ENCODE data around the gene RABEP2.

DNA sequence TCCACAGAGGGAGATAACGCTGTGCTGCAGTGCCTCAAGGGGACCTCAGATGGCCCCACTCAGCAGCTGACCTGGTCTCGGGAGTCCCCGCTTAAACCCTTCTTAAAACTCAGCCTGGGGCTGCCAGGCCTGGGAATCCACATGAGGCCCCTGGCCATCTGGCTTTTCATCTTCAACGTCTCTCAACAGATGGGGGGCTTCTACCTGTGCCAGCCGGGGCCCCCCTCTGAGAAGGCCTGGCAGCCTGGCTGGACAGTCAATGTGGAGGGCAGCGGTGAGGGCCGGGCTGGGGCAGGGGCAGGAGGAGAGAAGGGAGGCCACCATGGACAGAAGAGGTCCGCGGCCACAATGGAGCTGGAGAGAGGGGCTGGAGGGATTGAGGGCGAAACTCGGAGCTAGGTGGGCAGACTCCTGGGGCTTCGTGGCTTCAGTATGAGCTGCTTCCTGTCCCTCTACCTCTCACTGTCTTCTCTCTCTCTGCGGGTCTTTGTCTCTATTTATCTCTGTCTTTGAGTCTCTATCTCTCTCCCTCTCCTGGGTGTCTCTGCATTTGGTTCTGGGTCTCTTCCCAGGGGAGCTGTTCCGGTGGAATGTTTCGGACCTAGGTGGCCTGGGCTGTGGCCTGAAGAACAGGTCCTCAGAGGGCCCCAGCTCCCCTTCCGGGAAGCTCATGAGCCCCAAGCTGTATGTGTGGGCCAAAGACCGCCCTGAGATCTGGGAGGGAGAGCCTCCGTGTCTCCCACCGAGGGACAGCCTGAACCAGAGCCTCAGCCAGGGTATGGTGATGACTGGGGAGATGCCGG is 7.5 kb upstream of the RABEP2 start:
- TF ChIP-seq, protein P1, sequence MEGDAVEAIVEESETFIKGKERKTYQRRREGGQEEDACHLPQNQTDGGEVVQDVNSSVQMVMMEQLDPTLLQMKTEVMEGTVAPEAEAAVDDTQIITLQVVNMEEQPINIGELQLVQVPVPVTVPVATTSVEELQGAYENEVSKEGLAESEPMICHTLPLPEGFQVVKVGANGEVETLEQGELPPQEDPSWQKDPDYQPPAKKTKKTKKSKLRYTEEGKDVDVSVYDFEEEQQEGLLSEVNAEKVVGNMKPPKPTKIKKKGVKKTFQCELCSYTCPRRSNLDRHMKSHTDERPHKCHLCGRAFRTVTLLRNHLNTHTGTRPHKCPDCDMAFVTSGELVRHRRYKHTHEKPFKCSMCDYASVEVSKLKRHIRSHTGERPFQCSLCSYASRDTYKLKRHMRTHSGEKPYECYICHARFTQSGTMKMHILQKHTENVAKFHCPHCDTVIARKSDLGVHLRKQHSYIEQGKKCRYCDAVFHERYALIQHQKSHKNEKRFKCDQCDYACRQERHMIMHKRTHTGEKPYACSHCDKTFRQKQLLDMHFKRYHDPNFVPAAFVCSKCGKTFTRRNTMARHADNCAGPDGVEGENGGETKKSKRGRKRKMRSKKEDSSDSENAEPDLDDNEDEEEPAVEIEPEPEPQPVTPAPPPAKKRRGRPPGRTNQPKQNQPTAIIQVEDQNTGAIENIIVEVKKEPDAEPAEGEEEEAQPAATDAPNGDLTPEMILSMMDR (IDR thresholded peaks at IDR 0.05) = no peak
- TF ChIP-seq ZFX (IDR thresholded peaks at IDR 0.05; ENCODE audit: borderline replicate concordance) = no peak
